ENCODE data around the gene TNNI2.

TNNI2 gene

GRCh38 chr11:1847926-1848639 lies 9.3 kb downstream of the TNNI2 start:
- no peak for DNase-seq

GRCh38 chr11:1848640-1849430 lies 10.1 kb downstream of the TNNI2 start:
- no peak for DNase-seq

GRCh38 chr11:1851468-1852180 lies 12.8 kb downstream of the TNNI2 start:
- no peak for DNase-seq

- DNase-seq, result no peak
Measured at GRCh38 chr11:1852271-1852876, 13.6 kb downstream of the TNNI2 start.

GRCh38 chr11:1852877-1853276 lies 14.1 kb downstream of the TNNI2 start, which contains the start of gene LSP1:
LSP1 (plus strand) TSS chr11:1853084; CDS start chr11:1853145, 61 bp downstream.
- peak; percentile 82 for DNase-seq

GRCh38 chr11:1853376-1854131 lies 14.8 kb downstream of the TNNI2 start:
- no peak for DNase-seq

- DNase-seq, result no peak
Measured at GRCh38 chr11:1854132-1854948, 15.6 kb downstream of the TNNI2 start.

- DNase-seq, result no peak
Measured at GRCh38 chr11:1854949-1855885, 16.4 kb downstream of the TNNI2 start.

- DNase-seq, result no peak
Measured at GRCh38 chr11:1855886-1856265, 17.1 kb downstream of the TNNI2 start.

- no peak for DNase-seq
Measured at GRCh38 chr11:1856306-1857005, 17.7 kb downstream of the TNNI2 start.

- no peak for DNase-seq
Measured at GRCh38 chr11:1857064-1857463, 18.3 kb downstream of the TNNI2 start.

GRCh38 chr11:1858154-1858553 lies 19.4 kb downstream of the TNNI2 start:
- no peak for DNase-seq

GRCh38 chr11:1858576-1858975 lies 19.8 kb downstream of the TNNI2 start:
- DNase-seq, result no peak

- no peak for DNase-seq
Measured at GRCh38 chr11:1859004-1859403, 20.2 kb downstream of the TNNI2 start.

GRCh38 chr11:1860108-1860507 lies 21.3 kb downstream of the TNNI2 start:
- no peak for DNase-seq

- no peak for DNase-seq
Measured at GRCh38 chr11:1861435-1862411, 22.9 kb downstream of the TNNI2 start.

GRCh38 chr11:1862588-1863351 lies 24.0 kb downstream of the TNNI2 start:
- no peak for DNase-seq

Measured in hematopoietic multipotent progenitor cell treated with erythropoietin and hydrocortisone succinate and interleukin-3 and kit ligand, for 4 days (in vitro differentiated cells).